Keratinocyte (primary cell): ENCODE results near the gene BET1L. TPM values are rescaled to one million over a fixed set of nuclear protein-coding genes. Genes with fewer than 3 reads are reported as not detected.

Experiments used
- DNase-seq: peaks from one replicate; pipeline ENCODE4 v3.0.0-alpha.2; 2011; ENCODE audit warnings: low read depth, missing footprints, low spot score
- FAIRE-seq: peaks from 2 replicates; lab custom pipeline; 2011; peaks lifted over from hg19 to GRCh38; lab: Jason Lieb, UNC
- H2AFZ ChIP-seq: 2 replicates; pipeline ENCODE4 v1.6.0; 2012; ENCODE audit warnings: low read length, control low read depth, inconsistent platforms; ENCODE audit not compliant: control insufficient read depth
- H3K27ac ChIP-seq: 2 replicates; pipeline ENCODE4 v1.5.1; 2011; ENCODE audit warnings: low read length; ENCODE audit not compliant: control insufficient read depth, insufficient read depth
- H3K27me3 ChIP-seq: 3 replicates; pipeline ENCODE4 v1.6.0; 2011; ENCODE audit warnings: low read length; ENCODE audit not compliant: control insufficient read depth, insufficient read depth; ENCODE audit errors: extremely low read depth
- H3K36me3 ChIP-seq, 2 experiments: 2 replicates in 1 of 2; 3 replicates in 1 of 2; pipeline ENCODE4 v1.5.1; 2011; ENCODE audit warnings: low read length in 2 of 2, mild to moderate bottlenecking in 1 of 2; ENCODE audit not compliant: control insufficient read depth in 2 of 2, insufficient read depth in 2 of 2; ENCODE audit errors: extremely low read depth in 1 of 2
- H3K4me1 ChIP-seq: 3 replicates; pipeline ENCODE4 v1.5.1; 2011; ENCODE audit warnings: low read length; ENCODE audit not compliant: control insufficient read depth, insufficient read depth; ENCODE audit errors: extremely low read depth
- H3K4me2 ChIP-seq: 3 replicates; pipeline ENCODE4 v1.6.0; 2011; ENCODE audit warnings: low read depth, low read length; ENCODE audit not compliant: control insufficient read depth, insufficient read depth; ENCODE audit errors: extremely low read depth
- H3K4me3 ChIP-seq, 3 experiments: fragments of 200-600 bp in 1 of 3; sonication (generic) in 1 of 3; 2 replicates in 2 of 3; 3 replicates in 1 of 3; pipeline ENCODE4 v1.5.1; 2011 to 2016; ENCODE audit warnings: low read length in 3 of 3, mild to moderate bottlenecking in 3 of 3, control low read depth in 2 of 3, inconsistent platforms in 1 of 3, low read depth in 1 of 3, mixed read lengths in 1 of 3, mixed run types in 1 of 3, moderate library complexity in 1 of 3; ENCODE audit not compliant: control insufficient read depth in 2 of 3, insufficient read depth in 2 of 3; ENCODE audit errors: extremely low read depth in 1 of 3
- H3K79me2 ChIP-seq: 2 replicates; pipeline ENCODE4 v1.6.0; 2012; ENCODE audit warnings: low read length; ENCODE audit not compliant: control insufficient read depth, insufficient read depth
- H3K9ac ChIP-seq: 3 replicates; pipeline ENCODE4 v1.6.0; 2011; ENCODE audit warnings: low read length; ENCODE audit not compliant: control insufficient read depth, insufficient read depth; ENCODE audit errors: extremely low read depth
- H3K9me1 ChIP-seq: 3 replicates; pipeline ENCODE4 v1.6.0; 2011; ENCODE audit warnings: low read length; ENCODE audit not compliant: control insufficient read depth, insufficient read depth; ENCODE audit errors: extremely low read depth
- H3K9me3 ChIP-seq: 2 replicates; pipeline ENCODE4 v1.5.1; 2012; ENCODE audit warnings: low read depth, low read length; ENCODE audit not compliant: control insufficient read depth
- H4K20me1 ChIP-seq: 3 replicates; pipeline ENCODE4 v1.6.0; 2011; ENCODE audit warnings: low read length; ENCODE audit not compliant: control insufficient read depth, insufficient read depth; ENCODE audit errors: extremely low read depth
- CTCF ChIP-seq, 3 experiments: IDR thresholded peaks in 1 of 3; conservative IDR thresholded peaks in 1 of 3; optimal IDR thresholded peaks in 1 of 3; 2 replicates in 2 of 3; 3 replicates in 1 of 3; pipeline versions ENCODE3 to v1.5.1; 2011; ENCODE audit warnings: low read length in 3 of 3, mild to moderate bottlenecking in 3 of 3, moderate library complexity in 2 of 3, control low read depth in 1 of 3, inconsistent platforms in 1 of 3; ENCODE audit not compliant: insufficient read depth in 2 of 3; ENCODE audit errors: extremely low read depth in 1 of 3
- EZH2 ChIP-seq: IDR thresholded peaks from one replicate; pipeline ENCODE4 v1.6.1; 2012; ENCODE audit warnings: inconsistent platforms, mild to moderate bottlenecking, low read length, moderate library complexity
- dilution Hi-C: fragments of 300-500 bp; cut with MboI; formaldehyde crosslinking; loops from one replicate; pipeline ENCODE4 v1.7.0; 2020; ENCODE audit warnings: low sequenced_read_pairs; ENCODE audit not compliant: extremely low pct_ligation_motif_present
- polyA plus RNA-seq, 5 experiments: library from polyadenylated mRNA; depleted of rRNA in 3 of 5; stranded (reverse) in 3 of 5; stranded (forward) in 1 of 5; unstranded in 1 of 5; fragments of >200 nt; gene quantifications; 1 replicate in 1 of 5; 2 replicates in 3 of 5; 3 replicates in 1 of 5; pipeline versions ENCODE4 v1.2.1 to v1.2.3, GENCODE V29; 2011 to 2012; ENCODE audit warnings: missing spikeins in 2 of 5, low read depth in 1 of 5, low replicate concordance in 1 of 5

Gene BET1L
- polyA plus RNA-seq, 1 donor (not counting 4 experiments of a cell fraction or from before 2014, with no cell fraction given) = 27.0 TPM

- peak overlapping the region; percentile 58 for H3K27ac ChIP-seq
- no peak for DNase-seq
These were observed 28.4 kb upstream of the BET1L start for GRCh38 chr11:235609-235996.

GRCh38 chr11:235180-235579 is 28.0 kb upstream of the BET1L start:
- peak overlapping the region; percentile 100 for H3K4me2 ChIP-seq
- FAIRE-seq = no peak
- dilution Hi-C loops = no loop called here
- no peaks in the 10 kb centered on the region for H3K27me3 ChIP-seq
- no peaks in the 10 kb centered on the region for H4K20me1 ChIP-seq
- peaks cover 5 to 9% of the 10 kb centered on the region in 2 experiments for H3K36me3 ChIP-seq
- H3K4me1 ChIP-seq = peaks cover 12% of the 10 kb centered on the region
- no peak for TF ChIP-seq EZH2
- TF ChIP-seq CTCF (optimal IDR thresholded peaks at IDR 0.05 in 1 of 3, IDR thresholded peaks at IDR 0.05 in 1 of 3, conservative IDR thresholded peaks at IDR 0.05 in 1 of 3; ENCODE audit: extremely low read depth in 1 of 3, insufficient read depth in 2 of 3, low read length in 3 of 3) = no peak
- DNase-seq = no peak
- H3K27ac ChIP-seq = peak overlapping the region; percentile 58
- peak overlapping the region; percentile 75 to 98 (median 93) for H3K4me3 ChIP-seq
- peaks cover 41% of the 10 kb centered on the region for H3K79me2 ChIP-seq
- H2AFZ ChIP-seq = peak overlapping the region; percentile 87
- H3K9me1 ChIP-seq = no peaks in the 10 kb centered on the region
- H3K9ac ChIP-seq = peak overlapping the region; percentile 84
- H3K9me3 ChIP-seq = no peaks in the 10 kb centered on the region

More at GRCh38 chr11:235609-235996, 28.4 kb upstream of the BET1L start:
- FAIRE-seq = peak; percentile 9
- peaks cover 5 to 9% of the 10 kb centered on the region in 2 experiments for H3K36me3 ChIP-seq
- TF ChIP-seq CTCF (optimal IDR thresholded peaks at IDR 0.05 in 1 of 3, IDR thresholded peaks at IDR 0.05 in 1 of 3, conservative IDR thresholded peaks at IDR 0.05 in 1 of 3; ENCODE audit: extremely low read depth in 1 of 3, insufficient read depth in 2 of 3, low read length in 3 of 3) (no peak), EZH2 (no peak)
- H3K4me2 ChIP-seq = peak overlapping the region; percentile 100
- peak overlapping the region; percentile 84 for H3K9ac ChIP-seq
- no peaks in the 10 kb centered on the region for H4K20me1 ChIP-seq
- dilution Hi-C loops = no loop called here
- peaks cover 44% of the 10 kb centered on the region for H3K79me2 ChIP-seq
- peak overlapping the region; percentile 75 to 98 (median 93) for H3K4me3 ChIP-seq
- H3K27me3 ChIP-seq = no peaks in the 10 kb centered on the region
- H2AFZ ChIP-seq = peak overlapping the region; percentile 87
- H3K9me3 ChIP-seq = no peaks in the 10 kb centered on the region
- no peaks in the 10 kb centered on the region for H3K9me1 ChIP-seq
- H3K4me1 ChIP-seq = peaks cover 12% of the 10 kb centered on the region
